Measurements from ENCODE around the gene TNFSF4.

GRCh38 chr1:173224949-173225348 is 17.8 kb upstream of the TNFSF4 start:
- TF ChIP-seq CTCF (optimal IDR thresholded peaks at IDR 0.05 in 1 of 3, IDR thresholded peaks at IDR 0.05 in 1 of 3, conservative IDR thresholded peaks at IDR 0.05 in 1 of 3; ENCODE audit: extremely low read depth in 1 of 3, insufficient read depth in 2 of 3, low read length in 3 of 3) (no peak), EZH2 (IDR thresholded peaks at IDR 0.05; ENCODE audit: low read length) (no peak)

All from keratinocyte (primary cell).